Lower leg skin (tissue), 4 donors: ENCODE measurements around the gene CNIH2. TPM values are rescaled to one million over a fixed set of nuclear protein-coding genes. Genes with fewer than 3 reads are reported as not detected.

Experiments used
- DNase-seq, 2 donors: peaks; one replicate each; pipeline ENCODE4 v3.0.0-alpha.2; 2019; ENCODE audit warnings: low spot score in 2 of 2
- H3K4me3 ChIP-seq: fragments of 200-600 bp; sonication (generic); 2 replicates; pipeline ENCODE4 v1.5.1; 2017; ENCODE audit warnings: mild to moderate bottlenecking, low read depth; ENCODE audit not compliant: poor library complexity, severe bottlenecking
- POLR2A ChIP-seq, 2 donors: fragments of 450-650 bp; IDR thresholded peaks; one replicate each; pipeline ENCODE4 v1.6.1; 2016 to 2017; ENCODE audit warnings: antibody characterized with exemption in 2 of 2, mild to moderate bottlenecking in 1 of 2, moderate library complexity in 1 of 2
- WGBS, 2 donors: methylation state at CpG; one replicate each; pipeline ENCODE4 v1.1.5; 2018; 5-methylcytosine and 5-hydroxymethylcytosine counted together
- intact Hi-C: fragments of 100-400 bp; cut with DNase I; formaldehyde crosslinking; loops from one replicate; pipeline ENCODE4 v1.15.0; 2023; ENCODE audit warnings: low total_unique reads
- total RNA-seq, 4 donors: library from RNA; depleted of rRNA; stranded (reverse); fragments of >200 nt; gene quantifications; one replicate each; pipeline ENCODE4 v1.1.0, GENCODE V29; 2016
- TF ChIP-seq, protein P1 (sequence below), 3 donors: fragments of 450-650 bp; IDR thresholded peaks; one replicate each; pipeline ENCODE4 v1.5.1; 2016; ENCODE audit warnings: antibody characterized with exemption in 3 of 3, mild to moderate bottlenecking in 3 of 3, moderate library complexity in 2 of 3

CNIH2 gene
- total RNA-seq, 4 donors from 2014 or later: 0.42 to 3.2 TPM; not detected in 2

GRCh38 chr11:66327171-66328030, 49.4 kb downstream of the CNIH2 start:
- intact Hi-C loops: no loop called here
- no peak overlapping the region for H3K4me3 ChIP-seq
- no peak for TF ChIP-seq POLR2A (IDR thresholded peaks at IDR 0.05)
- TF ChIP-seq, protein P1, sequence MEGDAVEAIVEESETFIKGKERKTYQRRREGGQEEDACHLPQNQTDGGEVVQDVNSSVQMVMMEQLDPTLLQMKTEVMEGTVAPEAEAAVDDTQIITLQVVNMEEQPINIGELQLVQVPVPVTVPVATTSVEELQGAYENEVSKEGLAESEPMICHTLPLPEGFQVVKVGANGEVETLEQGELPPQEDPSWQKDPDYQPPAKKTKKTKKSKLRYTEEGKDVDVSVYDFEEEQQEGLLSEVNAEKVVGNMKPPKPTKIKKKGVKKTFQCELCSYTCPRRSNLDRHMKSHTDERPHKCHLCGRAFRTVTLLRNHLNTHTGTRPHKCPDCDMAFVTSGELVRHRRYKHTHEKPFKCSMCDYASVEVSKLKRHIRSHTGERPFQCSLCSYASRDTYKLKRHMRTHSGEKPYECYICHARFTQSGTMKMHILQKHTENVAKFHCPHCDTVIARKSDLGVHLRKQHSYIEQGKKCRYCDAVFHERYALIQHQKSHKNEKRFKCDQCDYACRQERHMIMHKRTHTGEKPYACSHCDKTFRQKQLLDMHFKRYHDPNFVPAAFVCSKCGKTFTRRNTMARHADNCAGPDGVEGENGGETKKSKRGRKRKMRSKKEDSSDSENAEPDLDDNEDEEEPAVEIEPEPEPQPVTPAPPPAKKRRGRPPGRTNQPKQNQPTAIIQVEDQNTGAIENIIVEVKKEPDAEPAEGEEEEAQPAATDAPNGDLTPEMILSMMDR (IDR thresholded peaks at IDR 0.05): no peak
- DNase-seq: peak in 1 of 2 donors; percentile 88
- WGBS, 2 donors: 41 to 54% methylated on average over 10 of the region's 10 CpGs

DNA sequence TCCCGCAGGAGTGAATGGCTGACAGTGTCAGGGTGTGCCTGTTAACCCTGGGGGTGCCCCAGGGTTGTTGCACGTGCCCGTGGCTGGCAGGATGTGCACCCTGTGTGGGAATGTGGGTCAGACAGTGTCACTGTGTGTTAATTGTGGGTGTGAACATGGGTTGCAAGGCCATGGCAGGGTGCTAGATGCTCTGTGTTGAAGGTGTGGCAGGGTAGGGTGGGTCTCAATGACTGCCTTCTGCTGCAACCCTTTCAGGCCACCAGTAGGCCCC, 50.0 kb downstream of the CNIH2 start:
- TF ChIP-seq, protein P1 (IDR thresholded peaks at IDR 0.05): no peak
- no peak for TF ChIP-seq POLR2A (IDR thresholded peaks at IDR 0.05)
- DNase-seq: peak in 1 of 2 donors; percentile 88
- WGBS, 2 donors: 10 to 31% methylated on average over 3 of the region's 3 CpGs
- intact Hi-C loops: no loop called here
- H3K4me3 ChIP-seq: no peak overlapping the region

DNA sequence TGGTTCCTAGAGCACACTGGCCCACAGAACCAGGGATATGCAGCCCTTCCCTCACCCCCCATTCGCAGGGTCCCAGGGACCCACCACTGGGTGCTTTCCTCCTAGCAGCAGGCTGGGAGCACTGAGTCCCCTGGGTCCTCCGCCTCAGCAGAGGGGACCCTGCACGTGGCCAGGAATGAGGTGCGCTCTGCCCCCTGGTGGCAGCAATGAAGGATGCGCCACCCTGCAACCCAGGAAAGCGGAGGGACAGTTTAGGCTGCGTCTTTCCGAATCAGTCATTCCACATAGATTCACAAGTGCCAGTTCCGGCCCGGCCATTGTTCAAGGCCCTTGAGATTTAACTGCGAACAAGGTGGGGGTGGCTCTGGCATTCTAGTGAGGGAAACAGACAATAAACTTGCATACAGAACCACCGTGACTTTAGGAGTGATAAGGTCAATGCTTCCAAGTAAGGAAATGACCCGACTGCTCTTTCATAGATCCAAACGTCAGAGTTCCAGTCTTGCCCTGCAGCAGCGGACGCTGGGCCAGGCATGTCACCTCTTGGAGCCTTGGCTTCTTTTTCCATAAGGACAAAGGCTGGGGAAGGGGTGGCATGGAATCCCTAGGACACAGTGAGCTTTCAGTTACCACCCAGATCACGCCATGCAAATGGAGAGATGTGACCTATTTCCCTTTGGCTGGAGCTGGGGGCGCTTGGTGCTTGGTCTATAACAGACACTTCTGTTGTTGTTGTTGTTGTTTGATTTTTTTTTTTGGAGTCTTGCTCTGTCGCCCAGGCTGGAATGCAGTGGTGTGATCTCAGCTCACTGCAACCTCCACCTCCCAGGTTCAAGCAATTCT, 50.5 kb downstream of the CNIH2 start:
- H3K4me3 ChIP-seq: no peak overlapping the region
- 8 to 14% methylated on average over 16 to 19 of the region's 19 CpGs for WGBS, 2 donors
- DNase-seq: peak; percentile 68 to 96
- TF ChIP-seq, protein P1 (IDR thresholded peaks at IDR 0.05): peak in 1 of 3 donors; percentile 91
- TF ChIP-seq POLR2A (IDR thresholded peaks at IDR 0.05): no peak
- intact Hi-C loops: no loop called here

DNA sequence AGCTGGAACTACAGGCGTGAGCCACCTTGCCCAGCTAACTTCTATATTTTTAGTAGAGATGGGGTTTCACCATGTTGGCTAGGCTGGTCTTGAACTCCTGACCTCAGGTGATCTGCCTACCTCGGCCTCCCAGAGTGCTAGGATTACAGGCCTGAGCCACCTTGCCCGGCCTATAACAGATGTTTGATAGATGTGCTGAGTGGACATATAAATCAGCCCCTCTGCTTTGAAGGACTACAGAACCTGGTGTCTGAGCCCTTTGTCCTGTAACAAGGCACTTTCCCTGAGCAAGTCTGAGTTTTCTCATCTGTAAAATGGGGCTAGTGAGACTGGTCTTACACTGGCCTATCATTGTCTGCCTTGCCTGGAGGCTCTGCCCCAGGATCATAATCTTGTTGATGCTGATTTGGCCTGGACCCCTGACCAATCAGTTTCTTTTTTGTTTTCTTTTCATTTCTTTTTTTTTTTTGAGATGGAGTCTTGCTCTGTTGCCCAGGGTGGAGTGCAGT, 51.2 kb downstream of the CNIH2 start:
- intact Hi-C loops: no loop called here
- 83 to 89% methylated on average over 3 of the region's 3 CpGs for WGBS, 2 donors
- no peak for DNase-seq
- TF ChIP-seq, protein P1 (IDR thresholded peaks at IDR 0.05): no peak
- no peak for TF ChIP-seq POLR2A (IDR thresholded peaks at IDR 0.05)
- no peak overlapping the region for H3K4me3 ChIP-seq

- H3K4me3 ChIP-seq: no peak overlapping the region
- peak in 1 of 2 donors; percentile 84 for DNase-seq
- 62 to 72% methylated on average over 9 to 10 of the region's 10 CpGs for WGBS, 2 donors
- intact Hi-C loops: no loop called here
- TF ChIP-seq, protein P1 (IDR thresholded peaks at IDR 0.05): no peak
- TF ChIP-seq POLR2A (IDR thresholded peaks at IDR 0.05): no peak
These were observed 53.0 kb downstream of the CNIH2 start for GRCh38 chr11:66330931-66331330.
